GM18498 (cell line): Measurements from ENCODE around the gene SHROOM3.

Experiments
- ATAC-seq: cut with Tn5 transposase; IDR thresholded peaks from one replicate; pipeline ENCODE4 v1.9.1; 2021; ENCODE audit warnings: mild to moderate bottlenecking, moderate library complexity; ENCODE audit not compliant: unreplicated experiment

SHROOM3 gene

GRCh38 chr4:76802236-76803021 lies 367.4 kb downstream of the SHROOM3 start:
- ATAC-seq = no peak

DNA sequence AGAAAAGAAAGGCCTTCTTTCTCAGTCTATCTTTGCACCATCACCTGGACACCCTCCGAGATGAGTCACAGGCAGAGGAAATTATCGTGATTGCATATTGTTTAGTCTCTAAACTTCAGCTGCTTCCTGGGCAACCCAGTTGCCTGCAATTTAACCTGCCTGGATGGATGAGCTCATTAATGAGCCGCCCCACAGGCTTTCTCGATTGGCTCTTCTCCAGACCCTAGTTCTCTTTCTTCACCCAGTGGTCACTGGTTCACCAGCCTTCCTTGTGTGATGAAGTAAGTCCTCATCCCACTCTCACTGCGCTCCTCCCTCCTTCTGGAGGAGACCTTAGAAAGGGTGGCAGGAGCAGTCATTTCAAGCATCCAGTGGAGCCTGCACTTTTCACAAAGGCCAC lies 368.5 kb downstream of the SHROOM3 start:
- no peak for ATAC-seq

- ATAC-seq = no peak
Measured at GRCh38 chr4:76804096-76804495, 369.1 kb downstream of the SHROOM3 start.

GRCh38 chr4:76806346-76806745 lies 371.3 kb downstream of the SHROOM3 start:
- ATAC-seq = no peak

DNA sequence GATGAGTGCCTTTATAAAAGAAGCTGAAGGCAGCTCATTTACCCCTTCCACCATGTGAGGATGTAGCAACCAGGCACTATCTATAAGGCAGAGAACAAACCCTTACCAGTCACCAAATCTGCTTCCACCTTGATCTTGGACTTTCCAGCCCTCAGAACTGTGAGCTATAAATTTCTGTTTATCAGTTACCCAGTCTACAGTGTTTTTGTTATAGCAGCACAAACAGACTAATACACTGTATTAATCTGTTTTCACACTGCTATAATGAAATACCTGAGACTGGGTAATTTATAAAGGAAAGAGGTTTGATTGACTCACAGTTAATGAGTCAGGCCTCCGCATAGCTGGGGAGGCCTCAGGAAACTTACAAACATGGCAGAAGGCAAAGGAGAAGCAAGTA lies 371.7 kb downstream of the SHROOM3 start:
- no peak for ATAC-seq

DNA sequence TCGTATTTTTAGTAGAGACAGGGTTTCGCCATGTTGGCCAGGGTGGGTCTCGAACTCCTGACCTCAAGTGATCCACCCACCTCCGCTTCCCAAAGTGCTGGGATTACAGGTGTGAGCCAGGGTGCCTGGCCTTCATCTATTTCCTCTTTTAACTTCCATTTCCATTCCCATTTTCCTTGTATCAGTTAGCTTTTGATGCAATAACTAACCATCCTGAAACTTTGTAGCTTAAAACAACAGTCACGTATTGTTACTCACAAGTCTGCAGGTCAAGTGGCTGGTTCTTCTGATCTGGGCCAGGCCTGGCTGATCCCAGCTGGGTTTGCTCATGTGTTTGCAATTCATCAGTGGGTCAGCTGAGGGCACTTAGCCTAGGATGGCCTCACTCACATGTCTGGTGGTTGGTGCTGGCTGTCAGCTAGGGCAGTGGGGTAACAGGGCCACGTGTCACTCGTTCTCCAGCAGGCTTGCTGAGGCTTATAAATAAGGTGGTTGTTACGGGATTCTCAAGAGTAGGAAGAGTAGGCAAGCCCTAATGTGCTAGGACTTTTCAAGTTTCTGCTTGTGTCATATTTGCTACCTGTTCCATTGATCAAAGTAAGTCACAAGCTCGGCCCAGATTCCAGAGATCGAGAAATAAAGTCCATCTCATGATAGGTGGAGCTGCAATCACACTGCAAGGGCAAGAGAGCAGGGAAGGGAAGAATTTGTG lies 374.7 kb downstream of the SHROOM3 start:
- no peak for ATAC-seq

DNA sequence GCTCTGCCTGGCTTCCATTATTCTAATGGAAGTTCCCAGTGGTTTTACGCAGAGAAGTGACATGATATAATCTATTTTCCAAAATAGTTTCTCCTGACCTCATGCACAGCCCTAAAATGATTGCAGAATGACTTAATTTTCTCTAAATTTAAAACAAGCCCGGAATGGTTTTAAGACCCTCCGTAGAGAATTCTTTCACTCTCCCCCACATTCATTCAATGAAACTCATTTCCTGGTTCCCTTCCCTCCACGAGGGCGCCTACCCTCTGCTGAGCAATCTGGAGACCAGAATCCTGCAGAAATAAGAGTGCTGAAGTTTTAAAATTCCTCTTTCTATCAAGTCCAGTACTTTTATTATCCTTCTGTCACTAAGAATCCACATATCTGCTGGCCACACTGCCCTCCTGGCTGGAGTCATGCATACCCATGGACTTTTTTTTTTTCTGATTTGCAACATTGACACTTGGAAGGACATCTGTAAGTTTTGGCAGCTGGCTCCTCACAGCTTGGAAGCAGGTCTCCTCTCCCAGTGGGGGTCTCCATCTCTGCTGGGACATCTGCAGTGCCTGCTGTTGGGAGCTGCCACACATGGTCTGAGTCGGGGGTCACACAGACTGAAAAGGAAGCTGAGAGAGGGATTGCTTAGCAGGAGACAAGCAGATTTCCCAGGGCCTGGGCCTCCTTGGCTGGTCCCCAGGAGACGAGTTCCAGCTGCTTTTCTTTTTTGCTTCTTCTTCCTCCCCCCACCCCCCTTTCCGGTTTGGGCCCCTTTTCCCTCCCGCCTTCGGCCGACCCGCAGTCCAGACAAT lies 376.8 kb downstream of the SHROOM3 start:
- no peak for ATAC-seq

DNA sequence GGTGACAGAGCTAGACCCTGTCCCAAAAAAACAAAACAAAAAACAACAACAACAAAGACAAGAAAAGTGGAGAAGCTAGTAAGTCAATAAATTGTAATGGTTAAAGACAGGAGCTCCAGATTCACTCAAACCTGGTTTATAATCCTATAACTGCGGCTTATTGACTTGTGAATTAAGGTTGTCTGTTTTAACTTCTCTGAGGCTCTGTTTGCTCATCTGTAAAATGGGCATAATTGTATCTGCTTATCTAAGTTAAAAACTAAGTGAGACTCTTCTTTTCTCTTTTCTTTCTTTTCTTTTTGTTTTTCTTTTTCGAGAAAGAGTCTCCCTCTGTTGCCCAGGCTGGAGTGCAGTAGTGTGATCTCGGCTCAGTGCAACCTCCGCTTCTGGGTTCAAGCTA lies 378.0 kb downstream of the SHROOM3 start:
- no peak for ATAC-seq

DNA sequence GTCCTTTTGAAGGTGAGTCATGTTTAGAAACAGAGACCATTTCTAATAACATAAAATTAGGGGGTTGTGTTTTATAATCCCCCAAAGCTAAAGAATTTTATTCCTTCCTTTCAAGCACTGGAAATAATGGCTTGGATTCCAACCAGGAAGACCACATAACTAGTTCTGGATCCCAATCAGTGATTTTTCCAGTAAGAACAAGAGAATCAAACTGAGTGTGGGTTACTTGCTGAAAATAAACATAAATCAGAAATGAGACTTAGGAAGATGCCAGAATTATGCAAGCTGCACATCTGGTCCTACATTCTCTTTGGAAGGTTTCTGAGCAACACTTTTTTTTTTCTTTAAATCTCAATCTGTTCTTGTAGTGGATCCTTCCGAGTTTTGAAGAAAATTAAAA lies 386.6 kb downstream of the SHROOM3 start:
- ATAC-seq = no peak

DNA sequence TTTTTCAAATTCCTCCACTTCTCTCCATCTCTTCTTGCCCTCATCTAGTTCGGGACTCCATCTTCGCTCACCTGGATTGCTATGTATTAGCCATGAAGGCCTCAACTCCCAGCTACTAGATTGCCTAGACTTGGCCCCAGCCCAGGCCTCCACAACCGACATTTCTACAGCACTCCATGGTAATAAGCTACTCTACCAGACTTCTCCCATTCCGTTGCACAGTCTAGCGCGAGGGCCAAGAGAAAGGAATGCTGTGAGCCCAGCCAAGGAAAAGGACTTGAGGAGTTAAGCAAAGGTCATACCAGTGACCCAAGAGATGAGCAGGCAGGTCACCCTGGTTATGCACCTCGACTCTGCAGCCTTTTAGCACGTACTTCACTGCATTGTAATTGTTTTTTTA lies 387.3 kb downstream of the SHROOM3 start:
- no peak for ATAC-seq

- no peak for ATAC-seq
Measured at GRCh38 chr4:76823495-76823894, 388.5 kb downstream of the SHROOM3 start.

DNA sequence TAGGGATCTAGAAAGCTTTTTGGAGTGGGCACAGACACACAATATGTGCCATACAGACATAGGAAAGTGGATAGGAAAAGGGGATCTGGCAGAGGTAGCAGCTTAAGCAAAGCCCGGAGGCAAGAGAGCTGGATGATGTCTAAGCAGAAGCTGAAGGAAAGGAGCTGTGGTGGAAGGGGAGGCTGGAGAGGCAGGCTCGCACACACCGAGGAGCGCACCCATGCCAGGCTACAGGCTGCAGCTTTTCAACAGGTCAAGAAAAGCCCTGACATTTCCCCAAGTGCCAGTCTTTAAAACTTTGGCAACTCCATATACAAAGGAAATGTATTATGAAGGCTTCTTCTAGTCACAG lies 395.6 kb downstream of the SHROOM3 start:
- ATAC-seq = no peak

GRCh38 chr4:76830964-76831703 lies 396.1 kb downstream of the SHROOM3 start:
- no peak for ATAC-seq

DNA sequence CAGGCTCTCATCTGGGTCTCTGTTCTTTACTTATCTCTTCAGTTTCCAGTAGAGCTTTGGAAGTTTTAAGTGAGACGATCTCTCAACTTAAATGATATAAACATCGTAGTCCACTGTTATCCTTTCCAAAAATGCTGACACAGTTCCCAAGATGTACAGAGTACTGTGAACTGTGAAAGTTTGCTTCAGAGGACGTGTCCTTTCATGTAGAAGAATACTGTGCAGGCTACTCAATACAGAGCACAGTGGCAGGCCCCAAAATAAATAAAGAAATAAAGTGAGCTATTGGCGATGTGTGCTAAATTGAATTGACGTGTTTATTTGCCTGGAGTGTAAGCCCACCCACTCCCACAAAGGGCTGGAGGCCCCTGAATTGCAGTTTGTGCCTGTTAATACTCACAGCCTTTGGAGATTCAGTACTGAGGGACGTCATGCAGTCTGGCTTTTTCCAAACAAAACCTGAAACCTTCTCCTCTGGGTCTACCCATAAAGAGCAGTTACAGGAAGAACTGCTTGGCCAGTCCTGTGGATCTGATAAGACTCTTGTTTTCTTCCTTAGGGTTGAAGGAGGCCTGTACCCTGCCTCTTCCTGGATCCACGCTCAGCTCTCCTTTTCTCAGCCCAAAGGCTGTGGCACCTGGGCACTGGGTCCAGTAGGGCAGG lies 396.8 kb downstream of the SHROOM3 start:
- ATAC-seq = no peak
